HepG2 (cell line): ENCODE data around the gene OPRL1. TPM values are rescaled to one million over a fixed set of nuclear protein-coding genes. Genes with fewer than 3 reads are reported as not detected.

Source experiments
- ATAC-seq: fragments of 200-7000 bp; cut with Tn5 transposase; 3 replicates; pipeline ENCODE4 v1.9.1; 2020; ENCODE audit warnings: mild to moderate bottlenecking, moderate library complexity
- BruUV-seq: library from RNA; stranded (reverse); fragments of 400-500 nt; replicated peaks from 2 replicates; lab custom pipeline; 2021; lab: Mats Ljungman, UMichigan
- CTCF ChIA-PET: fragments of 300-600 bp; formaldehyde crosslinking; extraction: SDS; loops from one replicate; lab custom pipeline; 2021; ENCODE audit warnings: low total read pairs, inconsistent platforms, low intra/inter-chr PET ratio; lab: Yijun Ruan, JAX
- POLR2A ChIA-PET: fragments of 350-600 bp; sonication (Branson Sonifier 250); formaldehyde crosslinking; loops from one replicate; lab custom pipeline; 2020; ENCODE audit warnings: antibody characterized with exemption, inconsistent platforms; lab: Yijun Ruan, JAX
- DNase-seq: peaks from one replicate; pipeline ENCODE4 v3.0.0-alpha.2; 2015; ENCODE audit warnings: low spot score
- FAIRE-seq: peaks from 3 replicates; lab custom pipeline; 2011; peaks lifted over from hg19 to GRCh38; lab: Jason Lieb, UNC
- H2AFZ ChIP-seq: one replicate; pipeline ENCODE4 v1.6.1; 2011; ENCODE audit warnings: low read length, inconsistent platforms
- H3K27ac ChIP-seq: fragments of 300-600 bp; 3 replicates; pipeline ENCODE4 v1.8.0; 2011; ENCODE audit warnings: mixed run types, mild to moderate bottlenecking, mixed read lengths, low read length, inconsistent platforms; ENCODE audit not compliant: insufficient read depth; ENCODE audit errors: extremely low read length
- H3K27me3 ChIP-seq, 2 experiments: fragments of 200-600 bp in 1 of 2; 2 replicates in 1 of 2; 3 replicates in 1 of 2; pipeline versions ENCODE4 v1.6.0 to v1.8.0; 2011; ENCODE audit warnings: low read length in 2 of 2, mild to moderate bottlenecking in 2 of 2, moderate library complexity in 2 of 2, inconsistent platforms in 1 of 2; ENCODE audit not compliant: insufficient read depth in 2 of 2, control insufficient read depth in 1 of 2
- H3K36me3 ChIP-seq, 2 experiments: fragments of 200-600 bp in 1 of 2; replicated peaks in 1 of 2; 2 replicates in 1 of 2; 3 replicates in 1 of 2; pipeline versions ENCODE4 v1.5.1 to v1.8.0; 2011; ENCODE audit warnings: low read length in 2 of 2, inconsistent platforms in 1 of 2; ENCODE audit not compliant: insufficient read depth in 2 of 2, control insufficient read depth in 1 of 2
- H3K4me1 ChIP-seq: 2 replicates; pipeline ENCODE4 v1.5.1; 2012; ENCODE audit warnings: low read length, inconsistent platforms; ENCODE audit not compliant: insufficient read depth
- H3K4me2 ChIP-seq: 2 replicates; pipeline ENCODE4 v1.6.0; 2011; ENCODE audit warnings: low read depth, low read length, inconsistent platforms
- H3K4me3 ChIP-seq, 3 experiments: fragments of 200-600 bp in 1 of 3; sonication (generic), shearing (Covaris generic) in 1 of 3; replicated peaks in 1 of 3; 2 replicates each; pipeline ENCODE4 v1.5.1; 2011 to 2016; ENCODE audit warnings: low read length in 3 of 3, inconsistent platforms in 2 of 3, low read depth in 2 of 3, mild to moderate bottlenecking in 2 of 3, control low read depth in 1 of 3, mixed read lengths in 1 of 3; ENCODE audit not compliant: insufficient read depth in 1 of 3
- H3K79me2 ChIP-seq: one replicate; pipeline ENCODE4 v1.6.1; 2011; ENCODE audit warnings: low read length, inconsistent platforms; ENCODE audit not compliant: insufficient read depth
- H3K9ac ChIP-seq: 2 replicates; pipeline ENCODE4 v1.6.0; 2011; ENCODE audit warnings: mild to moderate bottlenecking, low read depth, low read length, inconsistent platforms; ENCODE audit not compliant: insufficient read depth
- H3K9me3 ChIP-seq: 2 replicates; pipeline ENCODE4 v1.5.1; 2012; ENCODE audit warnings: mild to moderate bottlenecking, low read length
- H4K20me1 ChIP-seq: 2 replicates; pipeline ENCODE4 v1.6.0; 2011; ENCODE audit warnings: inconsistent platforms, mild to moderate bottlenecking, low read length, moderate library complexity; ENCODE audit not compliant: insufficient read depth
- HNF4A ChIP-seq: sonication (generic); formaldehyde crosslinking; IDR thresholded peaks from 2 replicates; pipeline ENCODE4 v1.4.0; 2020; ENCODE audit warnings: missing genetic modification reagents
- KDM3A ChIP-seq: IDR thresholded peaks from 2 replicates; pipeline ENCODE4 v1.6.1; 2018; ENCODE audit warnings: low read depth, missing compliant biosample characterization
- MNT ChIP-seq: fragments of 450-650 bp; IDR thresholded peaks from 2 replicates; pipeline ENCODE4 v1.6.1; 2016
- MTERF4 ChIP-seq: sonication (generic); formaldehyde crosslinking; IDR thresholded peaks from 2 replicates; pipeline ENCODE4 v1.8.0; 2023; ENCODE audit warnings: mild to moderate bottlenecking, missing genetic modification reagents
- NBN ChIP-seq: fragments of 450-650 bp; conservative IDR thresholded peaks from 2 replicates; pipeline ENCODE4 v1.6.1; 2017
- PREB ChIP-seq: sonication (generic); formaldehyde crosslinking; IDR thresholded peaks from 2 replicates; pipeline ENCODE4 v1.4.0; 2020; ENCODE audit warnings: missing genetic modification reagents
- RNF2 ChIP-seq: fragments of 450-650 bp; conservative IDR thresholded peaks from 2 replicates; pipeline ENCODE4 v1.6.1; 2016; ENCODE audit warnings: low read depth
- ZNF225 ChIP-seq: sonication (generic); formaldehyde crosslinking; IDR thresholded peaks from 2 replicates; pipeline ENCODE4 v1.4.0; 2020; ENCODE audit warnings: mild to moderate bottlenecking, missing genetic modification reagents
- ZNF318 ChIP-seq: sonication (generic); formaldehyde crosslinking; IDR thresholded peaks from 2 replicates; pipeline ENCODE4 v1.4.0; 2020; ENCODE audit warnings: mild to moderate bottlenecking, missing genetic modification reagents
- ZSCAN30 ChIP-seq: sonication (generic); formaldehyde crosslinking; IDR thresholded peaks from 2 replicates; pipeline ENCODE4 v1.5.0; 2020; ENCODE audit warnings: mild to moderate bottlenecking, missing genetic modification reagents
- WGBS: methylation state at CpG from one replicate; pipeline ENCODE4 v1.1.6; 2017; ENCODE audit warnings: low lambda C conversion rate; 5-methylcytosine and 5-hydroxymethylcytosine counted together
- in situ Hi-C: cut with HindIII; loops from 2 replicates; pipeline ENCODE4 v1.10.0; 2017; ENCODE audit warnings: low pct_unique_long_range_greater_than_20kb; ENCODE audit not compliant: extremely low pct_ligation_motif_present
- intact Hi-C: fragments of 100-400 bp; cut with micrococcal nuclease; formaldehyde crosslinking; loops from one replicate; pipeline ENCODE4 v1.10.0; 2022; ENCODE audit not compliant: unreplicated experiment
- polyA plus RNA-seq, 8 experiments: library from polyadenylated mRNA; depleted of rRNA in 3 of 8; stranded (reverse) in 7 of 8; unstranded in 1 of 8; fragments of >200 nt; fragmentation: Illumina TruSeq in 4 of 8; extraction: Trizol in 4 of 8; gene quantifications; 2 replicates each; pipeline versions ENCODE4 v1.2.1 to v1.2.3, GENCODE V29; 2011 to 2016; ENCODE audit warnings: low read depth in 4 of 8, missing spikeins in 1 of 8, mixed read lengths in 1 of 8; ENCODE audit not compliant: insufficient read depth in 1 of 8
- total RNA-seq, 5 experiments: library from RNA; depleted of rRNA; stranded (reverse); fragments of >200 nt; fragmentation: Illumina TruSeq; extraction: Trizol; gene quantifications; 2 replicates each; pipeline ENCODE4 v1.2.3, GENCODE V29; 2016; ENCODE audit warnings: low read depth in 1 of 5

Gene OPRL1
- total and polyA plus RNA-seq, 2 of the 13 experiments (the other 11 are each of a cell fraction or from before 2014, with no cell fraction given) = 0.35 to 0.71 TPM

- TF ChIP-seq HNF4A (CRISPR knock-in tag) (no peak), NBN (no peak), MNT (no peak)
Measured at GRCh38 chr20:64036346-64037198, 43.3 kb upstream of the OPRL1 start (continued).

- ChIA-PET POLR2A (interaction anchor here (0.8 to 10.1 kb wide), 8 partner anchors 9 to 379 kb away, joined by 3 to 252 read pairs (median 10); partner anchors contain the start of genes PRPF6, RTEL1, SAMD10 and SOX18), CTCF (no interaction called here)
- Histone ChIP-seq H3K27ac (peak overlapping the region; percentile 82), H3K4me3 (peak overlapping the region; percentile 57 to 84 (median 71)), H3K79me2 (peaks cover 18% of the 10 kb centered on the region), H3K4me1 (peaks cover 63% of the 10 kb centered on the region), H3K9ac (peak overlapping the region; percentile 82), H2AFZ (no peak overlapping the region), H3K4me2 (peak overlapping the region; percentile 92), H3K27me3 (no peaks in the 10 kb centered on the region), H3K36me3 (peaks cover 12 to 17% of the 10 kb centered on the region in 2 experiments), H4K20me1 (no peaks in the 10 kb centered on the region), H3K9me3 (no peaks in the 10 kb centered on the region)
- whole genome bisulfite sequencing = 16% methylated on average over 3 of the region's 3 CpGs
- FAIRE-seq (no peak), DNase-seq (no peak), ATAC-seq (0 out of 3 replicates have a peak, but pooled peaks have one; percentile 0)
- no TSS peak for BruUV-seq
- intact Hi-C loops (loop anchor here (2.0 kb wide), 1 partner anchor 20 kb away; no protein-coding TSS in a partner anchor), in situ Hi-C loops (no loop called here)
- peak; percentile 12; the same call in 1 of the 2 replicates for TF ChIP-seq KDM3A (CRISPR knock-in tag)
- TF ChIP-seq RNF2 = no peak
- TF ChIP-seq ZNF318 (CRISPR knock-in tag) = 0 out of 2 replicates have a peak, but pooled peaks have one; percentile 15
- TF ChIP-seq PREB = no peak
- no peak for TF ChIP-seq ZSCAN30 (CRISPR knock-in tag)
- no peak for TF ChIP-seq MTERF4 (CRISPR knock-in tag)
- TF ChIP-seq ZNF225 (CRISPR knock-in tag) = no peak
Measured at GRCh38 chr20:64037199-64037497, 42.7 kb upstream of the OPRL1 start.
